Loucy (cell line): Measurements from ENCODE around the gene TSG101.

Source experiments
- H2AFZ ChIP-seq: fragments of 200-600 bp; sonication (generic); 2 replicates; pipeline ENCODE4 v1.6.0; 2016; ENCODE audit warnings: antibody characterized with exemption, mild to moderate bottlenecking, low read length, moderate library complexity
- H3F3A ChIP-seq: fragments of 200-600 bp; 2 replicates; pipeline ENCODE4 v1.6.0; 2016; ENCODE audit warnings: antibody characterized with exemption, low read depth, mild to moderate bottlenecking
- H3K27me3 ChIP-seq: fragments of 200-600 bp; sonication (generic); 2 replicates; pipeline ENCODE4 v1.6.1; 2014; ENCODE audit warnings: low read length, mild to moderate bottlenecking; ENCODE audit not compliant: insufficient read depth, poor library complexity, severe bottlenecking
- H3K36me3 ChIP-seq: fragments of 200-600 bp; sonication (generic); 2 replicates; pipeline ENCODE4 v1.6.1; 2016; ENCODE audit warnings: low read length; ENCODE audit not compliant: insufficient read depth
- H3K4me1 ChIP-seq: fragments of 200-600 bp; sonication (generic); 2 replicates; pipeline ENCODE4 v1.5.1; 2014; ENCODE audit warnings: low read length, mild to moderate bottlenecking; ENCODE audit not compliant: insufficient read depth, poor library complexity, severe bottlenecking
- H3K4me2 ChIP-seq: fragments of 200-600 bp; sonication (generic); 2 replicates; pipeline ENCODE4 v1.6.0; 2014; ENCODE audit warnings: antibody characterized with exemption, low read length, low read depth, mild to moderate bottlenecking; ENCODE audit not compliant: poor library complexity, severe bottlenecking
- H3K4me3 ChIP-seq: fragments of 200-600 bp; sonication (generic); 2 replicates; pipeline ENCODE4 v1.5.1; 2014; ENCODE audit warnings: low read length, mild to moderate bottlenecking, mixed read lengths; ENCODE audit not compliant: poor library complexity, severe bottlenecking
- H3K79me2 ChIP-seq: fragments of 200-600 bp; sonication (generic); 2 replicates; pipeline ENCODE4 v1.6.1; 2014; ENCODE audit warnings: low read length; ENCODE audit not compliant: insufficient read depth
- H3K9ac ChIP-seq: fragments of 200-600 bp; sonication (generic); 2 replicates; pipeline ENCODE4 v1.6.0; 2014; ENCODE audit warnings: mild to moderate bottlenecking, low read depth, low read length, moderate library complexity; ENCODE audit not compliant: poor library complexity, severe bottlenecking
- H3K9me2 ChIP-seq: fragments of 200-600 bp; sonication (generic); replicated peaks from 2 replicates; pipeline ENCODE4 v1.6.1; 2016; ENCODE audit warnings: low read depth, low read length, mixed read lengths
- H3K9me3 ChIP-seq: fragments of 200-600 bp; sonication (generic); 2 replicates; pipeline ENCODE4 v1.6.1; 2014; ENCODE audit warnings: mild to moderate bottlenecking, antibody characterized with exemption, low read length, low read depth; ENCODE audit not compliant: insufficient read depth
- H4K20me1 ChIP-seq: fragments of 200-600 bp; sonication (generic); 2 replicates; pipeline ENCODE4 v1.6.0; 2014; ENCODE audit warnings: antibody characterized with exemption, low read length, mild to moderate bottlenecking; ENCODE audit not compliant: insufficient read depth, poor library complexity, severe bottlenecking
- EZH2phosphoT487 ChIP-seq: fragments of 200-600 bp; IDR thresholded peaks from 2 replicates; pipeline ENCODE4 v1.6.1; 2018; ENCODE audit warnings: antibody characterized with exemption, mild to moderate bottlenecking, moderate library complexity, borderline replicate concordance
- TF ChIP-seq, protein P1 (sequence below): fragments of 200-600 bp; sonication (generic); conservative IDR thresholded peaks from 2 replicates; pipeline ENCODE4 v1.5.1; 2014; ENCODE audit warnings: mild to moderate bottlenecking, antibody characterized with exemption, low read length

The TSG101 gene

DNA sequence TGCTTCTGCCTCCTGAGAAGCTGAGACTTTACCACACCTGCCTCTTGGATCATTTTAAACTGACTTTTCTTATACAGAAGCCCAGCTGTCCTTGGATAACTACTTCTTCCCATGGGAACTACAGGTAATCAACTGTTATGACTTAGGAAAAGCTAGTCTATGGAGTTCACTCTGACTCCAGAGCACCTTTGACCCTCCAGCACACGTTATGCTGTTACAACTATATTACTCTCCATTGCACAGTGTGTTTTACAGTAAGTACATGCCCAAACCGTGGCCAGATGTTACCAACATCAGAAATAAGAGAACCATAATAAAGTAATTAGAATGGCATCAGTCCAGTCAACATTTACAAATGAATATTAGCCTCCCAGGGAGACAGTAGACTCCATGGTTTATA is 21.3 kb upstream of the TSG101 start:
- TF ChIP-seq EZH2phosphoT487: no peak
- TF ChIP-seq, protein P1, sequence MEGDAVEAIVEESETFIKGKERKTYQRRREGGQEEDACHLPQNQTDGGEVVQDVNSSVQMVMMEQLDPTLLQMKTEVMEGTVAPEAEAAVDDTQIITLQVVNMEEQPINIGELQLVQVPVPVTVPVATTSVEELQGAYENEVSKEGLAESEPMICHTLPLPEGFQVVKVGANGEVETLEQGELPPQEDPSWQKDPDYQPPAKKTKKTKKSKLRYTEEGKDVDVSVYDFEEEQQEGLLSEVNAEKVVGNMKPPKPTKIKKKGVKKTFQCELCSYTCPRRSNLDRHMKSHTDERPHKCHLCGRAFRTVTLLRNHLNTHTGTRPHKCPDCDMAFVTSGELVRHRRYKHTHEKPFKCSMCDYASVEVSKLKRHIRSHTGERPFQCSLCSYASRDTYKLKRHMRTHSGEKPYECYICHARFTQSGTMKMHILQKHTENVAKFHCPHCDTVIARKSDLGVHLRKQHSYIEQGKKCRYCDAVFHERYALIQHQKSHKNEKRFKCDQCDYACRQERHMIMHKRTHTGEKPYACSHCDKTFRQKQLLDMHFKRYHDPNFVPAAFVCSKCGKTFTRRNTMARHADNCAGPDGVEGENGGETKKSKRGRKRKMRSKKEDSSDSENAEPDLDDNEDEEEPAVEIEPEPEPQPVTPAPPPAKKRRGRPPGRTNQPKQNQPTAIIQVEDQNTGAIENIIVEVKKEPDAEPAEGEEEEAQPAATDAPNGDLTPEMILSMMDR: no peak
- no peaks in the 10 kb centered on the region for H4K20me1 ChIP-seq
- H3K27me3 ChIP-seq: no peaks in the 10 kb centered on the region
- H2AFZ ChIP-seq: no peak overlapping the region
- no peaks in the 10 kb centered on the region for H3K9me2 ChIP-seq
- no peaks in the 10 kb centered on the region for H3K4me1 ChIP-seq
- H3K36me3 ChIP-seq: no peaks in the 10 kb centered on the region
- H3K9ac ChIP-seq: no peak overlapping the region
- H3K4me2 ChIP-seq: no peak overlapping the region
- H3K79me2 ChIP-seq: no peaks in the 10 kb centered on the region
- H3K4me3 ChIP-seq: no peak overlapping the region
- no peaks in the 10 kb centered on the region for H3K9me3 ChIP-seq
- H3F3A ChIP-seq: no peaks in the 10 kb centered on the region

DNA sequence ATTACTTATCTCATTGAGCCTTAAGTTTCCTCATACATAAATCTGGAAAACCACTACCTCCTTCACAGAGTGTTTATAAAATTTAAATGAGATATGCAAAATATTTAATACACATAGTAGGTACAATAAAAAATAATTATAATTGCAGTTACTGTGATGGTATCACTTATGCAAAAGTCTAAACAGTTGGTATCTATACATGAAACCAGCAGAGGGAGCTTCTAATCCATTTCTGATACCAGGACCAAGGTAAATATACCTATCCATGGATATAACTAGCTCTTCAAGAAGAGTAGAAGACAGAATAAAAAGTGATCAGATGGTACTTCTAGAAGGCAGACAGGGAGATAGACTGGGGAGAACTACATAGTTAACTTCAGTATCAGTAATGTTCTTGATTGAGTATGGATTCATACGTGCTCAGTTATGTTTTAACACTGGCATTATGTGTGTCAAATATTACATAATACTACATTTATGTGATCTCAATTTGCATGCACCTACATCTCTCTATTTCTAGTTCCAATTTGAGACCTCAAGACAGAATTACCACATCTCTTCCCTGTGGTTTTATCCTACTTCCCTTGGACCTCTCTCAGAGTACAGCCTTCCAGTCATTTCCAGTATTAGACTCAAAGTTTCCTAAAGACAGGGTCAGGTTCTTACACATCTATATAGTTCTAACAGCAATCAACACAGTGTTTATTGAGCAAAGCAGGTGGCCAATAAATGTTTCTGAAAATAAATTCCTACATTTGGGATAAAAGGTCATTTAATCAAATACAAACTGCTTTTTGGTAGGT is 13.7 kb upstream of the TSG101 start:
- Histone ChIP-seq H4K20me1 (no peaks in the 10 kb centered on the region), H3K4me1 (no peaks in the 10 kb centered on the region), H3K9me2 (no peaks in the 10 kb centered on the region), H3K36me3 (no peaks in the 10 kb centered on the region), H3K79me2 (no peaks in the 10 kb centered on the region), H3K9me3 (no peaks in the 10 kb centered on the region), H3K4me3 (no peak overlapping the region), H2AFZ (no peak overlapping the region), H3K4me2 (no peak overlapping the region), H3F3A (no peaks in the 10 kb centered on the region), H3K9ac (no peak overlapping the region), H3K27me3 (no peaks in the 10 kb centered on the region)
- TF ChIP-seq EZH2phosphoT487: no peak
- TF ChIP-seq, protein P1: peak; percentile 78

DNA sequence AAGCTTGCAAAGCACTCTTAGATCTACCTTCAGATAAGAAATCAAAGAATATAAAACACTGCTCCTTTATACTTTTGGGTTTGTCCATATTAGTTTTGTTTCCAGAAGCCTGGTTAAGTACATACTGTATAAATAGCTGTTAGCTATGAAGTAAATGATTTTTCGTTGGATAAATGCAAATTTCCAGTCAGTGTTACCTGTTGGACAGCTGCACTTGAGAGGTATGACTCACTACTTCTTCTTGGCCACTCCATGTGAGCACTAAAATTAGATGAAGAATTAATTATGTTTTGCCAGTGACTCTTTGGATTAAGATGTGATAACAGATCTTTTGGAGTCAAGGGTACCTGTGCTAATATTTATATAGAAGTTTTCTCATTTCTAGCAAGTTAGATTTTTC is 9.5 kb upstream of the TSG101 start:
- no peaks in the 10 kb centered on the region for H4K20me1 ChIP-seq
- no peaks in the 10 kb centered on the region for H3K9me3 ChIP-seq
- H2AFZ ChIP-seq: no peak overlapping the region
- no peaks in the 10 kb centered on the region for H3K79me2 ChIP-seq
- H3K9ac ChIP-seq: no peak overlapping the region
- no peaks in the 10 kb centered on the region for H3K9me2 ChIP-seq
- H3K4me1 ChIP-seq: no peaks in the 10 kb centered on the region
- H3K36me3 ChIP-seq: no peaks in the 10 kb centered on the region
- H3K4me2 ChIP-seq: no peak overlapping the region
- TF ChIP-seq, protein P1: no peak
- TF ChIP-seq EZH2phosphoT487: no peak
- H3K4me3 ChIP-seq: no peak overlapping the region
- H3F3A ChIP-seq: no peaks in the 10 kb centered on the region
- no peaks in the 10 kb centered on the region for H3K27me3 ChIP-seq
